GM12878 (cell line): ENCODE data around the gene AGFG1. TPM values are rescaled to one million over a fixed set of nuclear protein-coding genes. Genes with fewer than 3 reads are reported as not detected.

Experiments
- ATAC-seq: fragments of 200-7000 bp; cut with Tn5 transposase; 3 replicates; pipeline ENCODE4 v1.9.1; 2020; ENCODE audit warnings: mild to moderate bottlenecking, moderate library complexity
- BruUV-seq: library from RNA; stranded (reverse); fragments of 400-500 nt; replicated peaks from 2 replicates; lab custom pipeline; 2021; lab: Mats Ljungman, UMichigan
- CTCF ChIA-PET: fragments of 300-600 bp; sonication (Branson Sonifier 250); formaldehyde crosslinking; extraction: SDS; loops from one replicate; lab custom pipeline; 2021; ENCODE audit warnings: inconsistent platforms; lab: Yijun Ruan, JAX
- POLR2A ChIA-PET: fragments of 350-600 bp; formaldehyde crosslinking; extraction: SDS; loops from one replicate; lab custom pipeline; 2021; ENCODE audit warnings: inconsistent platforms; lab: Charles Lee
- RAD21 ChIA-PET: fragments of 300-600 bp; sonication (Branson Sonifier 250); formaldehyde crosslinking; loops from one replicate; lab custom pipeline; 2023; ENCODE audit warnings: antibody characterized with exemption; ENCODE audit not compliant: unreplicated experiment; lab: Charles Lee
- SMC1A ChIA-PET: fragments of 300-600 bp; sonication (Branson Sonifier 250); formaldehyde crosslinking; loops from one replicate; lab custom pipeline; 2023; ENCODE audit not compliant: unreplicated experiment, uncharacterized antibody; lab: Charles Lee
- DNase-seq: peaks from one replicate; pipeline ENCODE4 v3.0.0-alpha.2; 2011; ENCODE audit warnings: low read depth, low spot score
- FAIRE-seq: peaks from 3 replicates; lab custom pipeline; 2011; peaks lifted over from hg19 to GRCh38; lab: Jason Lieb, UNC
- H2AFZ ChIP-seq: 2 replicates; pipeline ENCODE4 v1.6.0; 2011; ENCODE audit warnings: low read depth, low read length, control low read depth; ENCODE audit not compliant: control insufficient read depth
- H3K27ac ChIP-seq: 2 replicates; pipeline ENCODE4 v1.5.1; 2011; ENCODE audit warnings: control low read depth; ENCODE audit not compliant: control insufficient read depth, insufficient read depth
- H3K27me3 ChIP-seq, 2 experiments: replicated peaks in 1 of 2; 2 replicates each; pipeline versions ENCODE4 v1.6.0 to v1.6.1; 2011; ENCODE audit warnings: low read length in 1 of 2; ENCODE audit not compliant: control insufficient read depth in 2 of 2, insufficient read depth in 2 of 2
- H3K36me3 ChIP-seq, 2 experiments: 2 replicates each; pipeline ENCODE4 v1.5.1; 2011; ENCODE audit warnings: low read length in 1 of 2; ENCODE audit not compliant: control insufficient read depth in 2 of 2, insufficient read depth in 2 of 2
- H3K4me1 ChIP-seq: 2 replicates; pipeline ENCODE4 v1.6.1; 2011; ENCODE audit warnings: mild to moderate bottlenecking, low read length, moderate library complexity, mixed read lengths; ENCODE audit not compliant: control insufficient read depth, insufficient read depth
- H3K4me2 ChIP-seq: 2 replicates; pipeline ENCODE4 v1.6.0; 2011; ENCODE audit warnings: control low read depth; ENCODE audit not compliant: control insufficient read depth, insufficient read depth
- H3K4me3 ChIP-seq: fragments of 200-600 bp; sonication (generic); 2 replicates; pipeline ENCODE4 v1.5.1; 2016
- H3K79me2 ChIP-seq: 2 replicates; pipeline ENCODE4 v1.6.0; 2011; ENCODE audit warnings: low read length; ENCODE audit not compliant: control insufficient read depth, insufficient read depth
- H3K9ac ChIP-seq: 2 replicates; pipeline ENCODE4 v1.8.0; 2011; ENCODE audit warnings: low read length, control low read depth, mixed read lengths; ENCODE audit not compliant: control insufficient read depth, insufficient read depth
- H3K9me3 ChIP-seq: replicated peaks from 3 replicates; pipeline ENCODE4 v1.5.1; 2011; ENCODE audit warnings: mild to moderate bottlenecking, low read length; ENCODE audit not compliant: control insufficient read depth, insufficient read depth
- H4K20me1 ChIP-seq: 2 replicates; pipeline ENCODE4 v1.6.0; 2011; ENCODE audit not compliant: control insufficient read depth, insufficient read depth
- ATF7 ChIP-seq: fragments of 450-650 bp; IDR thresholded peaks from 2 replicates; pipeline ENCODE4 v1.6.1; 2016; ENCODE audit warnings: low read depth, mild to moderate bottlenecking
- CHD2 ChIP-seq: IDR thresholded peaks from 2 replicates; pipeline ENCODE4 v1.6.1; 2011; ENCODE audit warnings: low read depth, low read length, improper control_type of control experiment, borderline replicate concordance
- JUNB ChIP-seq: IDR thresholded peaks from 2 replicates; pipeline ENCODE4 v1.6.1; 2016; ENCODE audit warnings: antibody characterized with exemption, mild to moderate bottlenecking
- NR2F1 ChIP-seq: fragments of 450-650 bp; conservative IDR thresholded peaks from 2 replicates; pipeline ENCODE4 v1.6.1; 2017; ENCODE audit warnings: mild to moderate bottlenecking
- RFX5 ChIP-seq: IDR thresholded peaks from 2 replicates; pipeline ENCODE4 v1.6.1; 2011; ENCODE audit warnings: low read depth, low read length, improper control_type of control experiment
- YBX1 ChIP-seq: fragments of 450-650 bp; IDR thresholded peaks from 2 replicates; pipeline ENCODE4 v1.6.1; 2016; ENCODE audit warnings: antibody characterized with exemption
- ZNF274 ChIP-seq: IDR thresholded peaks from one replicate; pipeline ENCODE4 v1.8.0; 2011; ENCODE audit not compliant: insufficient read length, insufficient read depth
- WGBS: methylation state at CpG from one replicate; pipeline ENCODE4 v1.1.6; 2016; ENCODE audit warnings: low lambda C conversion rate; ENCODE audit not compliant: insufficient replicate concordance, insufficient coverage; ENCODE audit errors: missing lambda C conversion rate; 5-methylcytosine and 5-hydroxymethylcytosine counted together
- in situ Hi-C: fragments of 300-500 bp; cut with MboI; formaldehyde crosslinking; loops from 9 replicates; pipeline ENCODE4 v1.14.3; 2018; ENCODE audit warnings: mixed read lengths
- intact Hi-C: fragments of 100-400 bp; cut with micrococcal nuclease; formaldehyde crosslinking; loops from one replicate; pipeline ENCODE4 v1.14.2; 2022; ENCODE audit not compliant: unreplicated experiment
- polyA plus RNA-seq, 11 experiments: library from polyadenylated mRNA; depleted of rRNA in 4 of 11; unstranded in 6 of 11; stranded (reverse) in 5 of 11; fragments of >200 nt; fragmentation: Nextera tagmentation in 4 of 11; fragmentation: Illumina TruSeq in 1 of 11; extraction: Ambion mirVana in 4 of 11; extraction: Trizol in 1 of 11; gene quantifications; 1 replicate in 1 of 11; 2 replicates in 10 of 11; pipeline versions ENCODE4 v1.2.1 to v1.2.3, GENCODE V29; 2011 to 2016; ENCODE audit warnings: inconsistent platforms in 2 of 11, missing spikeins in 2 of 11, low read depth in 1 of 11
- total RNA-seq, 4 experiments: library from RNA; depleted of rRNA in 3 of 4; stranded (reverse); fragments of >200 nt in 3 of 4; fragmentation: Illumina TruSeq in 1 of 4; extraction: Trizol in 1 of 4; gene quantifications; 2 replicates each; pipeline versions ENCODE4 v1.2.1 to v1.2.3, GENCODE V29; 2013 to 2021

The AGFG1 gene
- total and polyA plus RNA-seq, 10 of the 15 experiments (the other 5 are each of a cell fraction or from before 2014, with no cell fraction given) = 7.3 to 243 (median 81.7) TPM

DNA sequence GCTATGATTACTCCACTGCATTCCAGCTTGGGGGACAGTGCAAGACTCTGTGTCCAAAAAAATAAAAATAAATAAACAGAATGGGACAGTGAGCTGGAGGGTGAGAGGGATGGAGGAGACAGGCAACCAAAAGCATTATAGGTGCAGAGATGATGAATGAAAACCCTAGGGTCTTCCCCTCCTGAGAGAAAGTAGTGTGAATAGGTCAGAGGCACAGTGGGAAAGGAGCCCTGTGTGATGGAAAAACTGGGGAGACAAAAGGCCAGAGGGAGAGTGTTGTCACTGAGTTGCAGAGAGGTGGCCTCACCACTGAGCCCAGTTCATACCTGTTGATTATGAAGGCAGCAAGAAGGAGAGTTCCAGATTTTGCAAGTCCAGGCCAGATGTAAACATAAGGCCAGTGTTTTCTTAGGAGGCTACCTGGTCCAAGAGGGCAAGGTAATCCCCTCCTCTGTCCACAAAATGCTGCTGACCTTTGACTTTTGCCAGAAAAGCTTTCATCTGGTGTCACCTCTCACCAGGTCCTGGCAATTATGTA is 17.6 kb upstream of the AGFG1 start:
- SMC1A ChIA-PET = interaction anchor here (1.2 to 1.4 kb wide), 2 partner anchors 11 to 42 kb away, joined by 3 to 4 read pairs; no protein-coding TSS in a partner anchor
- TF ChIP-seq NR2F1 (peak; percentile 20; the same call in 1 of the 2 replicates), JUNB (no peak)
- H3K9me3 ChIP-seq = no peaks in the 10 kb centered on the region
- no peak overlapping the region for H2AFZ ChIP-seq
- RAD21 ChIA-PET = interaction anchor here (0.9 to 1.6 kb wide), 2 partner anchors 48 to 155 kb away, joined by 3 to 8 read pairs; no protein-coding TSS in a partner anchor
- no peak for DNase-seq
- no peak overlapping the region for H3K4me3 ChIP-seq
- no peak overlapping the region for H3K9ac ChIP-seq
- H3K4me1 ChIP-seq = peaks cover 9% of the 10 kb centered on the region
- no peaks in the 10 kb centered on the region for H3K79me2 ChIP-seq
- CTCF ChIA-PET = interaction anchor here (1.0 to 1.2 kb wide), 3 partner anchors 10 to 48 kb away, joined by 3 to 4 read pairs (median 3); no protein-coding TSS in a partner anchor
- no peak for FAIRE-seq
- ATAC-seq = no peak
- no peaks in the 10 kb centered on the region for H3K36me3 ChIP-seq
- H3K27ac ChIP-seq = no peak overlapping the region
- no peaks in the 10 kb centered on the region for H3K27me3 ChIP-seq
- no peaks in the 10 kb centered on the region for H4K20me1 ChIP-seq
- POLR2A ChIA-PET = interaction anchor here (1.3 kb wide), 1 partner anchor 43 kb away, joined by 3 read pairs; no protein-coding TSS in a partner anchor
- BruUV-seq = no TSS peak
- in situ Hi-C loops = no loop called here
- no peak overlapping the region for H3K4me2 ChIP-seq
- intact Hi-C loops = no loop called here

DNA sequence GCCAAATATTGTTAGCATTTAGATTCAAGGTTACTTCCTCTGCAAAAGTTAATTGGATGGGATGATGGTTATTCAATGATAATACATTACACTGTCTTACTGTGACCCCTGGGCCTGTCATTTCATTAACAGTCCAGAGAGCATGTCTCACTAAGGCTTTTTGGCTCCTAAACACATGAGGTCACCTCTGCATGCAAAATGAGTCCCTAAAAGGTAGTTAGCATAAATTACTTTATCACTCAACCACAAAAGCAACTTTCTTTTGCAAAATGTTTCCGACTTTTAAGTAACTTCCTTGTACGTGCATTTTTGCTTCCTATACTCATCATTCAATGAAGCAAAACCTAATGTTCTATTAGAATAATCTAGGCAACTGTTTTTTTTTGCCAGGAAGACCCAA is 16.8 kb upstream of the AGFG1 start:
- peak overlapping the region; percentile 3; the same call in 1 of the 2 replicates for H2AFZ ChIP-seq
- DNase-seq (no peak), FAIRE-seq (no peak), ATAC-seq (peak; percentile 34)
- ChIA-PET POLR2A (interaction anchor here (1.3 kb wide), 1 partner anchor 44 kb away, joined by 3 read pairs; no protein-coding TSS in a partner anchor), SMC1A (interaction anchor here (1.4 kb wide), 1 partner anchor 10 kb away, joined by 4 read pairs; no protein-coding TSS in a partner anchor), CTCF (interaction anchor here (1.1 to 1.2 kb wide), 2 partner anchors 9 to 16 kb away, joined by 3 to 4 read pairs; no protein-coding TSS in a partner anchor), RAD21 (interaction anchor here (1.6 kb wide), 1 partner anchor 49 kb away, joined by 8 read pairs; no protein-coding TSS in a partner anchor)
- no TSS peak for BruUV-seq
- H3K27me3 ChIP-seq = no peaks in the 10 kb centered on the region
- H3K36me3 ChIP-seq = no peaks in the 10 kb centered on the region
- H3K4me1 ChIP-seq = peaks cover 14% of the 10 kb centered on the region
- no peak overlapping the region for H3K27ac ChIP-seq
- no peaks in the 10 kb centered on the region for H4K20me1 ChIP-seq
- H3K4me3 ChIP-seq = no peak overlapping the region
- intact Hi-C loops (no loop called here), in situ Hi-C loops (no loop called here)
- WGBS = 5% methylated on average over 2 of the region's 2 CpGs
- no peaks in the 10 kb centered on the region for H3K9me3 ChIP-seq
- no peak overlapping the region for H3K9ac ChIP-seq
- H3K79me2 ChIP-seq = no peaks in the 10 kb centered on the region
- TF ChIP-seq RFX5 = no peak
- no peak for TF ChIP-seq ZNF274
- no peak for TF ChIP-seq YBX1
- no peak for TF ChIP-seq CHD2
- 0 out of 2 replicates have a peak, but pooled peaks have one; percentile 22 for TF ChIP-seq ATF7
- TF ChIP-seq, all 136 proteins: peak for 1
- H3K4me2 ChIP-seq = no peak overlapping the region
